Measurements from ENCODE around the gene CLEC16A.

- TF ChIP-seq POLR2A (IDR thresholded peaks at IDR 0.05) = no peak
- TF ChIP-seq, protein P1, sequence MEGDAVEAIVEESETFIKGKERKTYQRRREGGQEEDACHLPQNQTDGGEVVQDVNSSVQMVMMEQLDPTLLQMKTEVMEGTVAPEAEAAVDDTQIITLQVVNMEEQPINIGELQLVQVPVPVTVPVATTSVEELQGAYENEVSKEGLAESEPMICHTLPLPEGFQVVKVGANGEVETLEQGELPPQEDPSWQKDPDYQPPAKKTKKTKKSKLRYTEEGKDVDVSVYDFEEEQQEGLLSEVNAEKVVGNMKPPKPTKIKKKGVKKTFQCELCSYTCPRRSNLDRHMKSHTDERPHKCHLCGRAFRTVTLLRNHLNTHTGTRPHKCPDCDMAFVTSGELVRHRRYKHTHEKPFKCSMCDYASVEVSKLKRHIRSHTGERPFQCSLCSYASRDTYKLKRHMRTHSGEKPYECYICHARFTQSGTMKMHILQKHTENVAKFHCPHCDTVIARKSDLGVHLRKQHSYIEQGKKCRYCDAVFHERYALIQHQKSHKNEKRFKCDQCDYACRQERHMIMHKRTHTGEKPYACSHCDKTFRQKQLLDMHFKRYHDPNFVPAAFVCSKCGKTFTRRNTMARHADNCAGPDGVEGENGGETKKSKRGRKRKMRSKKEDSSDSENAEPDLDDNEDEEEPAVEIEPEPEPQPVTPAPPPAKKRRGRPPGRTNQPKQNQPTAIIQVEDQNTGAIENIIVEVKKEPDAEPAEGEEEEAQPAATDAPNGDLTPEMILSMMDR (IDR thresholded peaks at IDR 0.05) = no peak
Measured at GRCh38 chr16:11075163-11075562, 130.8 kb downstream of the CLEC16A start.

All from breast epithelium (tissue), 3 donors.